ENCODE results near the gene CLASRP. TPM values are rescaled to one million over a fixed set of nuclear protein-coding genes. Genes with fewer than 3 reads are reported as not detected.

The CLASRP gene
- total RNA-seq, 2 donors from 2014 or later: 40.2 to 64.9 TPM

DNA sequence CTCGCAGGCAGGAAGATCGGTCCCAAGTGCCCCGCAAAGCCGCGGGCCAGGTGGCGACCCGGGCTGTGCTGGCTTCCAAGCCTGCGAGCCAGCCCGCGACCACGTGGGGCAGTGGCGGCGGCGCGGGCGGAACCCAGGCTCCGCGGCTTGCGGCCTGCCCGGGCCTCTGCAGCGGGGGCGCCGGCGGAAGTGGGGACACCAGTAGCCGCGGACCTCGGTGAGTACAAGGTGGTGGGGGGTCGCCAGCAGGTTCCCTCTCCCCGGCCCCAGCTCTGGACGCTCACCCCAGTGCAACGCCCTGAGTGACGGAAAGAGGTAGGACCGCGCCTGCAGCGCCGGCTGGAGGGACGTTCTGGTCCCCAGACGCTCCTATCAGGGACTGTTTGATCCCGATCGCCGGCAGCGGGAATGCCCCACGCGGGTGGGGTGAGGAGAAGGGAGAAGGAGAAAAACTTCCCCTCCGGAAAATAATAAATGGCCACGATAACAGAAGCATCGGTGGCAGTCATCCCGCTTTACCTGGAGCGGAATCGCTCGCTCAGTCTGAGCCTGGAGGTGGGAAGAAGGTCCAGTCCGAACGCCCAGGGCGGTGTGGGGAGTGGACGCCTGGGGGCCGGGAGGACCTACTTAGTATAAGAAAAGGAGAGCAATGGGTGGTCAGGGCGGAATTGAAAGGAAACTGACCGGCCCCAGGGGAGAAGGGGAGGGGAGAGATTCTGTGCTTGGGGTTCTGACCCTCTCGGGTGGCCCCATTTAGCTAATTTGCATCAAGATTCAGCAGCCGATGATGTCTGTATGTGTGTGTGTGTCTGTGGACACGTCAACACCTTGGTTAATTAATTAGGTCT, 40.4 kb downstream of the CLASRP start, which contains the start of gene GEMIN7:
Gene GEMIN7, plus strand, starts transcription at position 198 of the 848 bp plus-strand sequence. CDS start 10,855 bp downstream, outside the sequence.
- ATAC-seq (peak; percentile 79), DNase-seq (peak; percentile 74 to 85 (median 80))
- H3K9me3 ChIP-seq: no peaks in the 10 kb centered on the region
- H3K36me3 ChIP-seq (replicated peaks in 1 of 2; ENCODE audit: insufficient read depth in 1 of 2, low read depth in 2 of 2): no peaks in the 10 kb centered on the region
- peak in 2 of 3 donors; percentile 50 to 59 for TF ChIP-seq POLR2A (IDR thresholded peaks at IDR 0.05)
- TF ChIP-seq, protein P1, sequence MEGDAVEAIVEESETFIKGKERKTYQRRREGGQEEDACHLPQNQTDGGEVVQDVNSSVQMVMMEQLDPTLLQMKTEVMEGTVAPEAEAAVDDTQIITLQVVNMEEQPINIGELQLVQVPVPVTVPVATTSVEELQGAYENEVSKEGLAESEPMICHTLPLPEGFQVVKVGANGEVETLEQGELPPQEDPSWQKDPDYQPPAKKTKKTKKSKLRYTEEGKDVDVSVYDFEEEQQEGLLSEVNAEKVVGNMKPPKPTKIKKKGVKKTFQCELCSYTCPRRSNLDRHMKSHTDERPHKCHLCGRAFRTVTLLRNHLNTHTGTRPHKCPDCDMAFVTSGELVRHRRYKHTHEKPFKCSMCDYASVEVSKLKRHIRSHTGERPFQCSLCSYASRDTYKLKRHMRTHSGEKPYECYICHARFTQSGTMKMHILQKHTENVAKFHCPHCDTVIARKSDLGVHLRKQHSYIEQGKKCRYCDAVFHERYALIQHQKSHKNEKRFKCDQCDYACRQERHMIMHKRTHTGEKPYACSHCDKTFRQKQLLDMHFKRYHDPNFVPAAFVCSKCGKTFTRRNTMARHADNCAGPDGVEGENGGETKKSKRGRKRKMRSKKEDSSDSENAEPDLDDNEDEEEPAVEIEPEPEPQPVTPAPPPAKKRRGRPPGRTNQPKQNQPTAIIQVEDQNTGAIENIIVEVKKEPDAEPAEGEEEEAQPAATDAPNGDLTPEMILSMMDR (IDR thresholded peaks at IDR 0.05): peak in 2 of 7 experiments; percentile 12 to 27
- H3K4me3 ChIP-seq: peak within 1 kb of the TSS; percentile 68 to 92
- H3K27ac ChIP-seq: peak within 1 kb of the TSS; percentile 58 to 84 (median 66)
- WGBS, 2 donors: 0 to 1% methylated on average over 31 to 61 of the region's 61 CpGs
- H3K4me1 ChIP-seq: peaks cover 41% of the 10 kb centered on the region
- intact Hi-C loops (cut with DNase I): no loop called here
- H3K27me3 ChIP-seq: no peaks in the 10 kb centered on the region

DNA sequence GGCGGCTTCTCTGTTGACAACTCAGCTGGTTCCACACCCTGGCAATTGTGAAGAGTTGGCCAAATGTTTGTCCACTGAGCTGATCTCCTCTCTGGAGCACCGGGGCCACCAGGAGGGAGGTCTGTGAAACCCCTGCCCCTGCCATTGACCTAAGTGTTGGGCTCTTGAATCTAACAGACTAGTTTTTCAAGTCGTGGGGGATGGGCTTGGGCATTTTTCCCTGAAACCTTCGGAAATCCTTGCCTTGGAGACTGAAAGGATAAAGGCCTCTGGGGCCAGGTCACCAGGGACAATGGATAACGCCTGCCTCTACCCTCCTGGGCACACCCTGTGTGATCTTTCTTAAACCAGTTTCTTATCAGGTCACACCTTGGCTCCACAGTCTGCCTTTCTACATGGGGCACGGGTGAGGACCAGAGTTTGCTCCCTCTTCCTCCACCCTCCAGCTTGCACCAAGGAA, 41.1 kb downstream of the CLASRP start:
- Histone ChIP-seq H3K36me3 (replicated peaks in 1 of 2; ENCODE audit: insufficient read depth in 1 of 2, low read depth in 2 of 2) (no peaks in the 10 kb centered on the region), H3K4me1 (peaks cover 38% of the 10 kb centered on the region), H3K27me3 (no peaks in the 10 kb centered on the region), H3K4me3 (peak overlapping the region; percentile 68 to 92), H3K27ac (peak overlapping the region in 3 of 4 donors; percentile 58 to 84 (median 70)), H3K9me3 (no peaks in the 10 kb centered on the region)
- DNase-seq (no peak), ATAC-seq (no peak)
- TF ChIP-seq, protein P1 (IDR thresholded peaks at IDR 0.05): no peak
- TF ChIP-seq POLR2A (IDR thresholded peaks at IDR 0.05): no peak
- 3 to 8% methylated on average over 5 to 6 of the region's 6 CpGs for WGBS, 2 donors
- intact Hi-C loops (cut with DNase I): no loop called here

DNA sequence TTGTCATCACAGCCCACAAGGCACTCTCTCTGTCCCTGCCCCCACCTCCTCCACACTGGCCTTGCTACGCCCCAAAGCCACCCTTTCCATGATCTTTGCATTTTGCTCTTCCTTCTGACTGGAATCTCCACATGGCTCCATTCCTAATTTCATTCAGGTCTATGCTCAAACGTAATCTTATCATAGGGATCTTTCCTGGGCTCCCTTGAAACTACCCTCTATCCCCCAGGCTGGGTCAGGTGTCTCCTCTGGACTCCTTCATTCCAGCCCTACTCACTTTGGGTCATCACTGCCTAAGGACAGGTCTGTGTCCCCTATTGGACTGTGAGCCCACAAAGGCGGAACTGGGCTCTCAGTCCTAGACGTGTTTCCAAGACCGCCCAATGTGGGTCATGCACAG, 43.3 kb downstream of the CLASRP start:
- 89 to 91% methylated on average over 5 of the region's 5 CpGs for WGBS, 2 donors

DNA sequence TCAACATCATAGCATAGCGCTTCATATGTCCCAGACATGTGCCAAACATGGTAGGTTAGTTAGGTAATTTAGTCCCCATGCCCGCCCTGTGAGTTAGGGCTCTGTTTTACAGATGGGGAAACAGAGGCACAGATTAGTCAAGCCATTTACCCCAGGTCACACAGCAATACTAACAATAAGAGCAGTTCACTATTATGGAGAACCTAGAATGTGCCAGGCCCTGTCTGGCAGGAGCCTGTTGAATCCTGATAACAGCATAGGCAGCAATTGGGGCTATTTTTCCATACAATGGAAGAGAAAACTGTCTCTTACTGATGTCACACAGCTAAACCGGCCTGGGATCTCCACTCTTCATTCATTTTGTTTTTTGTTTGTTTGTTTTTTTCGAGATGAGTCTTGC, 47.6 kb downstream of the CLASRP start:
- no peak for ATAC-seq
- intact Hi-C loops (cut with DNase I): no loop called here
- 94 to 95% methylated on average over 4 of the region's 4 CpGs for WGBS, 2 donors
- no peak for TF ChIP-seq POLR2A (IDR thresholded peaks at IDR 0.05)
- TF ChIP-seq, protein P1 (IDR thresholded peaks at IDR 0.05): no peak
- H3K9me3 ChIP-seq: no peaks in the 10 kb centered on the region
- no peak for DNase-seq
- no peaks in the 10 kb centered on the region for H3K27me3 ChIP-seq
- peaks cover 0 to 2% of the 10 kb centered on the region in 2 donors for H3K36me3 ChIP-seq (replicated peaks in 1 of 2; ENCODE audit: insufficient read depth in 1 of 2, low read depth in 2 of 2)
- H3K4me3 ChIP-seq: no peak overlapping the region
- H3K27ac ChIP-seq: no peak overlapping the region
- H3K4me1 ChIP-seq: peaks cover 14% of the 10 kb centered on the region

More for the DNA sequence above, 43.3 kb downstream of the CLASRP start:
- no peak overlapping the region for H3K4me3 ChIP-seq
- no peaks in the 10 kb centered on the region for H3K27me3 ChIP-seq
- no peak for ATAC-seq
- DNase-seq: no peak
- H3K4me1 ChIP-seq: peaks cover 19% of the 10 kb centered on the region
- H3K36me3 ChIP-seq (replicated peaks in 1 of 2; ENCODE audit: insufficient read depth in 1 of 2, low read depth in 2 of 2): no peaks in the 10 kb centered on the region
- intact Hi-C loops (cut with DNase I): no loop called here
- no peaks in the 10 kb centered on the region for H3K9me3 ChIP-seq
- TF ChIP-seq, protein P1 (IDR thresholded peaks at IDR 0.05): no peak
- no peak for TF ChIP-seq POLR2A (IDR thresholded peaks at IDR 0.05)
- H3K27ac ChIP-seq: no peak overlapping the region
